ENCODE results near the gene PANK1. TPM values are rescaled to one million over a fixed set of nuclear protein-coding genes. Genes with fewer than 3 reads are reported as not detected.

The PANK1 gene
- total RNA-seq, 1 experiment from 2014 or later: 24.0 TPM

DNA sequence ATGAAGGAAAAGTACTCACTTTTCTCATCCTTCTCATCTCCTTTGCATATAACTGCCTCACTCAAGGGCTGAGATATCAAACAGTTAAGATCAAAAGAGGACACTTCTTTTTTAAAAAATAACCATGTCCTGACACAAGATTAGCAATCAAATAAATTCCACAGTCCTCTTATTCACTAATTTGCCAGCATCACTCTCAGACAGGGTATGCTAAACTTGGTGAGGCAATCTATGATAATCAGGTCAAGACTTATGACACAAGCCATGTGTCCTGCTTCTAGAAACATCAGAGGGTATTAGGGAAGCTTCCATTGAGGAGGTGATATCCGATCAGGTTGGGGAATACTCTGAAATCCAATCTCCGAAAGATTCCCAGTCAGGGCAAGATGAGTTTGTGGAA, 10.4 kb downstream of the PANK1 start:
- Mint-ChIP-seq H3K27ac (ENCODE audit: unreplicated experiment) (no peak overlapping the region), H3K9me3 (ENCODE audit: unreplicated experiment) (no peaks in the 10 kb centered on the region)
- intact Hi-C loops (cut with micrococcal nuclease; ENCODE audit: unreplicated experiment): loop anchor here (5.0 kb wide), 1 partner anchor 42 kb away; no protein-coding TSS in a partner anchor

DNA sequence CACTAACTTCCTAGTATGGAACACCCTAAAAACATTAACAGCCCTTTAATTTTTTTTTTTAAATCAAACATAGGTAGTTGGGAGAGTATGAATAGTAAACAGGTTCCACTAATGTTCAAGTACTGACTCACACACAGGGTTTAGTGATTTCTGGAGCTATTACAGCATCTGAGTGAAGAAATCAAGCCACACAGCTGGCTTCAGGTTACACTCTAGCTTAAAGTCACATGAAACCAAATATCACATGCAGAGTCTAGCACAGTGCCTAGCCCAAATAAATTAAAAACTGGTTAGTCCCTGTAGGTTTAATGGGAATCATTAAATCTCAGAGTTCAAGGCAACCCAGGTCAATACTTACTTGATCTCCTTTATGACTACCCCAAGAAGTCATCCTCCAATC, 11.6 kb downstream of the PANK1 start:
- no peaks in the 10 kb centered on the region for H3K9me3 Mint-ChIP-seq (ENCODE audit: unreplicated experiment)
- no peaks in the 10 kb centered on the region for H3K27me3 Mint-ChIP-seq (ENCODE audit: insufficient read depth, unreplicated experiment)
- POLR2A ChIA-PET: no interaction called here
- no TSS peak for BruUV-seq (replicated peaks)
- intact Hi-C loops (cut with micrococcal nuclease; ENCODE audit: unreplicated experiment): loop anchor here (5.0 kb wide), 1 partner anchor 41 kb away; no protein-coding TSS in a partner anchor
- Histone ChIP-seq H3K27me3 (replicated peaks; ENCODE audit: control insufficient read depth, insufficient read depth, low read length) (no peaks in the 10 kb centered on the region), H3K9me3 (no peaks in the 10 kb centered on the region), H3K4me1 (peaks cover 16% of the 10 kb centered on the region; the same call in 1 of the 2 replicates), H3K36me3 (ENCODE audit: control insufficient read depth, insufficient read depth, low read length) (no peaks in the 10 kb centered on the region; the same call in 1 of the 2 replicates), H3K4me3 (ENCODE audit: low read depth, low read length) (no peak overlapping the region)
- CTCF ChIA-PET: no interaction called here
- no peak for DNase-seq
- H3K27ac Mint-ChIP-seq (ENCODE audit: unreplicated experiment): no peak overlapping the region
- H3K4me3 Mint-ChIP-seq (ENCODE audit: unreplicated experiment): no peak overlapping the region
- TF ChIP-seq, protein P1, sequence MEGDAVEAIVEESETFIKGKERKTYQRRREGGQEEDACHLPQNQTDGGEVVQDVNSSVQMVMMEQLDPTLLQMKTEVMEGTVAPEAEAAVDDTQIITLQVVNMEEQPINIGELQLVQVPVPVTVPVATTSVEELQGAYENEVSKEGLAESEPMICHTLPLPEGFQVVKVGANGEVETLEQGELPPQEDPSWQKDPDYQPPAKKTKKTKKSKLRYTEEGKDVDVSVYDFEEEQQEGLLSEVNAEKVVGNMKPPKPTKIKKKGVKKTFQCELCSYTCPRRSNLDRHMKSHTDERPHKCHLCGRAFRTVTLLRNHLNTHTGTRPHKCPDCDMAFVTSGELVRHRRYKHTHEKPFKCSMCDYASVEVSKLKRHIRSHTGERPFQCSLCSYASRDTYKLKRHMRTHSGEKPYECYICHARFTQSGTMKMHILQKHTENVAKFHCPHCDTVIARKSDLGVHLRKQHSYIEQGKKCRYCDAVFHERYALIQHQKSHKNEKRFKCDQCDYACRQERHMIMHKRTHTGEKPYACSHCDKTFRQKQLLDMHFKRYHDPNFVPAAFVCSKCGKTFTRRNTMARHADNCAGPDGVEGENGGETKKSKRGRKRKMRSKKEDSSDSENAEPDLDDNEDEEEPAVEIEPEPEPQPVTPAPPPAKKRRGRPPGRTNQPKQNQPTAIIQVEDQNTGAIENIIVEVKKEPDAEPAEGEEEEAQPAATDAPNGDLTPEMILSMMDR (IDR thresholded peaks at IDR 0.05; ENCODE audit: insufficient read depth in 1 of 2, low read depth in 1 of 2, low read length in 1 of 2, severe bottlenecking in 1 of 2, unreplicated experiment in 1 of 2): no peak
- no peaks in the 10 kb centered on the region for H3K36me3 Mint-ChIP-seq (ENCODE audit: insufficient read depth, unreplicated experiment)
- H3K4me1 Mint-ChIP-seq (ENCODE audit: low read depth, unreplicated experiment): peaks cover 9% of the 10 kb centered on the region

More for the DNA sequence above, 10.4 kb downstream of the PANK1 start:
- CTCF ChIA-PET: no interaction called here
- POLR2A ChIA-PET: no interaction called here
- Mint-ChIP-seq H3K4me1 (ENCODE audit: low read depth, unreplicated experiment) (peaks cover 9% of the 10 kb centered on the region), H3K36me3 (ENCODE audit: insufficient read depth, unreplicated experiment) (no peaks in the 10 kb centered on the region), H3K27me3 (ENCODE audit: insufficient read depth, unreplicated experiment) (no peaks in the 10 kb centered on the region), H3K4me3 (ENCODE audit: unreplicated experiment) (no peak overlapping the region)
- no TSS peak for BruUV-seq (replicated peaks)
- Histone ChIP-seq H3K27me3 (replicated peaks; ENCODE audit: control insufficient read depth, insufficient read depth, low read length) (no peaks in the 10 kb centered on the region), H3K9me3 (no peaks in the 10 kb centered on the region), H3K36me3 (ENCODE audit: control insufficient read depth, insufficient read depth, low read length) (no peaks in the 10 kb centered on the region; the same call in 1 of the 2 replicates), H3K4me1 (peaks cover 16% of the 10 kb centered on the region; the same call in 1 of the 2 replicates), H3K4me3 (ENCODE audit: low read depth, low read length) (no peak overlapping the region)
- DNase-seq: no peak
- TF ChIP-seq, protein P1 (IDR thresholded peaks at IDR 0.05; ENCODE audit: insufficient read depth in 1 of 2, low read depth in 1 of 2, low read length in 1 of 2, severe bottlenecking in 1 of 2, unreplicated experiment in 1 of 2): no peak

DNA sequence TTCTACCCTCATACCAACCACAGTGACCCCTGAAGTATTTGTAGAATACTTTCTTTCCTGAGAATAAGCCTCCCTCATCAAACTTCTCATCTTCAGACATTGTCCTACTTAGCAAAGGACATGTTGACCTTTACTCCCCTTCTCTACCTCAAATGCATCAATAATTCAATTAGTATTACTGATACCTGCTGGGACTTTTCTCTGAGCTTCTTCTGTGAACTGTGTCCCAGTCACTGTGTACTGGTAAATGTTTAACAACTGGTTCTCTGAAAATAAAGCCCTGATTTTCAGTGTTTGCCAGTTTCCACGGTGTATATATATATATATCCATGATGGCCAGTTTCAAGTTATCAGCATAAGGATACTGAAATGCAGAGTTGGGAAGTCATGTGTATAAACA, 12.2 kb downstream of the PANK1 start:
- H3K4me3 ChIP-seq (ENCODE audit: low read depth, low read length): no peak overlapping the region
- H3K9me3 ChIP-seq: no peaks in the 10 kb centered on the region
- CTCF ChIA-PET: no interaction called here
- no TSS peak for BruUV-seq (replicated peaks)
- H3K27me3 ChIP-seq (replicated peaks; ENCODE audit: control insufficient read depth, insufficient read depth, low read length): no peaks in the 10 kb centered on the region
- peaks cover 9% of the 10 kb centered on the region for H3K4me1 Mint-ChIP-seq (ENCODE audit: low read depth, unreplicated experiment)
- H3K4me1 ChIP-seq: peaks cover 16% of the 10 kb centered on the region; the same call in 1 of the 2 replicates
- TF ChIP-seq, protein P1 (IDR thresholded peaks at IDR 0.05; ENCODE audit: insufficient read depth in 1 of 2, low read depth in 1 of 2, low read length in 1 of 2, severe bottlenecking in 1 of 2, unreplicated experiment in 1 of 2): no peak
- POLR2A ChIA-PET: interaction anchor here (0.6 kb wide), 1 partner anchor 244 kb away, joined by 5 read pairs; no protein-coding TSS in a partner anchor
- no peak for DNase-seq
- no peaks in the 10 kb centered on the region; the same call in 1 of the 2 replicates for H3K36me3 ChIP-seq (ENCODE audit: control insufficient read depth, insufficient read depth, low read length)
- H3K27ac Mint-ChIP-seq (ENCODE audit: unreplicated experiment): no peak overlapping the region
- H3K4me3 Mint-ChIP-seq (ENCODE audit: unreplicated experiment): no peak overlapping the region
- no peaks in the 10 kb centered on the region for H3K9me3 Mint-ChIP-seq (ENCODE audit: unreplicated experiment)
- intact Hi-C loops (cut with micrococcal nuclease; ENCODE audit: unreplicated experiment): loop anchor here (5.0 kb wide), 1 partner anchor 41 kb away; no protein-coding TSS in a partner anchor
- no peaks in the 10 kb centered on the region for H3K36me3 Mint-ChIP-seq (ENCODE audit: insufficient read depth, unreplicated experiment)
- no peaks in the 10 kb centered on the region for H3K27me3 Mint-ChIP-seq (ENCODE audit: insufficient read depth, unreplicated experiment)

Data from Caco-2 (cell line).